ENCODE data around the gene GRM8.

Gene GRM8

DNA sequence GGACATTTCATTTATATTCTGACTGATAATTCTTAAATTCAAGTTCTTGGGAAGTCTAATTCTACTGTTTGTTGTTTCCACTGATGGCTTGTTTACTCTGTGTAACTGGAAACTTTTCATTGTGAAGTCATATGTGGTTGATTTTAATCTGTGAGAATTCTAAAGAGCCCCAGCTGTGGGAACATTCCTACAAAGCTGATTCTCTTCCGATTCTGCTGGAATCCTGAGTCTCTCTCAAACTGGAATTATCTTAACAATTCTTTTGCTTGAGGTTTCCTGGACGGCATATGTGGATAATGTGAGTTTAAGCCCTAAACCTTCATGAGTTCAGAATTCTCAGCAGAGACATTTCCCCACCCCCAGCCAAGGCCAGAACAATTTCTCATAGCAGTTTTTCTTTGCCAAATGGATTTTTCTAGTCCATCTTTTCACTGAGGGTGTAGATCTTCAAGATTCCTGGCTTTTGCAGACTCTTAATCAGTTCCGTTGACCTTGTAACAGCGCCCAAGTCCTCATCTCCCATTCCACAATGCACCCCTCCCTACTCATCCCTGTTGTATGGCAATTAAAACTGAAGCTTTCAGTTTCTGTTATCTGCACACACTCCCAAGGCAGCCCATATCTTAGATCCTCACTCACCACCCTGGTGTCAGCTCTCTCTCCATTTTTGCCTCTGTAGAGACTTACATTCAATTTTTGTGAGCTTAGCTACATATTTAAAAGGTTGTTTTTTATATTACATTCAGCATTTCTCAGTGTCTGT, 37.6 kb downstream of the GRM8 start:
- Histone ChIP-seq H3K36me3 (replicated peaks; ENCODE audit: insufficient read depth, low read length) (no peaks in the 10 kb centered on the region), H3K4me3 (ENCODE audit: low read length) (no peak overlapping the region), H3K27me3 (replicated peaks; ENCODE audit: insufficient read depth, low read length) (no peaks in the 10 kb centered on the region), H3F3A (ENCODE audit: insufficient read depth, low read length) (no peaks in the 10 kb centered on the region), H3K27ac (ENCODE audit: low read length) (no peak overlapping the region), H4K20me1 (ENCODE audit: insufficient read depth, low read length) (no peaks in the 10 kb centered on the region), H2AFZ (ENCODE audit: low read length) (no peak overlapping the region), H3K9me3 (replicated peaks; ENCODE audit: insufficient read depth, low read length) (no peaks in the 10 kb centered on the region), H3K4me1 (ENCODE audit: low read length) (no peaks in the 10 kb centered on the region), H3K4me2 (ENCODE audit: low read depth, low read length) (no peak overlapping the region), H3K9ac (ENCODE audit: low read length) (no peak overlapping the region), H3K79me2 (ENCODE audit: low read length) (no peaks in the 10 kb centered on the region), H3K9me2 (replicated peaks; ENCODE audit: insufficient read depth, low read length) (no peaks in the 10 kb centered on the region)
- no peak for DNase-seq
- TF ChIP-seq EZH2 (optimal IDR thresholded peaks at IDR 0.05; ENCODE audit: low read depth, low read length) (no peak), EZH2phosphoT487 (IDR thresholded peaks at IDR 0.05; ENCODE audit: low read length) (no peak)
- TF ChIP-seq, protein P1, sequence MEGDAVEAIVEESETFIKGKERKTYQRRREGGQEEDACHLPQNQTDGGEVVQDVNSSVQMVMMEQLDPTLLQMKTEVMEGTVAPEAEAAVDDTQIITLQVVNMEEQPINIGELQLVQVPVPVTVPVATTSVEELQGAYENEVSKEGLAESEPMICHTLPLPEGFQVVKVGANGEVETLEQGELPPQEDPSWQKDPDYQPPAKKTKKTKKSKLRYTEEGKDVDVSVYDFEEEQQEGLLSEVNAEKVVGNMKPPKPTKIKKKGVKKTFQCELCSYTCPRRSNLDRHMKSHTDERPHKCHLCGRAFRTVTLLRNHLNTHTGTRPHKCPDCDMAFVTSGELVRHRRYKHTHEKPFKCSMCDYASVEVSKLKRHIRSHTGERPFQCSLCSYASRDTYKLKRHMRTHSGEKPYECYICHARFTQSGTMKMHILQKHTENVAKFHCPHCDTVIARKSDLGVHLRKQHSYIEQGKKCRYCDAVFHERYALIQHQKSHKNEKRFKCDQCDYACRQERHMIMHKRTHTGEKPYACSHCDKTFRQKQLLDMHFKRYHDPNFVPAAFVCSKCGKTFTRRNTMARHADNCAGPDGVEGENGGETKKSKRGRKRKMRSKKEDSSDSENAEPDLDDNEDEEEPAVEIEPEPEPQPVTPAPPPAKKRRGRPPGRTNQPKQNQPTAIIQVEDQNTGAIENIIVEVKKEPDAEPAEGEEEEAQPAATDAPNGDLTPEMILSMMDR (IDR thresholded peaks at IDR 0.05; ENCODE audit: low read length): no peak

DNA sequence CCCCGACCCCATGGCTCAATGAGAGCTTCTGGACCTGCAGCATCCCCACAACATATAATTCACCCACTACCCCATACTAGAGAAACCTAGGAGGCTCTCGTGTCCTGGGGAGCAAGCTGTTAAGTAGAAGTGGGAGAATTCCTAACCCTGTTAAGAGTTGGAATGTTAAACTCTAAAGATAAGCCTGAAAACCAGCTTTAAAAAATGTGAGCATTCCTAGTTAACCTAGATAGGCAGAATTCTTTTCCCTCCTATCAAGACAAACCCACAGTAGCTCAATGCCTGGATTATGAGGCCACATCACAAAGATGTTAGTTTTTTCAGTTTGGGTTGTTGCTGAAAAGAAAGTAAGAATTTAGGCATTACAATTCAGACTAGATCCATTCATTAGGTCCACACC, 42.9 kb downstream of the GRM8 start:
- no peaks in the 10 kb centered on the region for H3K27me3 ChIP-seq (replicated peaks; ENCODE audit: insufficient read depth, low read length)
- no peaks in the 10 kb centered on the region for H3K36me3 ChIP-seq (replicated peaks; ENCODE audit: insufficient read depth, low read length)
- no peaks in the 10 kb centered on the region for H3K9me3 ChIP-seq (replicated peaks; ENCODE audit: insufficient read depth, low read length)
- H2AFZ ChIP-seq (ENCODE audit: low read length): no peak overlapping the region
- H3K79me2 ChIP-seq (ENCODE audit: low read length): no peaks in the 10 kb centered on the region
- TF ChIP-seq, protein P1 (IDR thresholded peaks at IDR 0.05; ENCODE audit: low read length): no peak
- TF ChIP-seq EZH2 (optimal IDR thresholded peaks at IDR 0.05; ENCODE audit: low read depth, low read length) (no peak), EZH2phosphoT487 (IDR thresholded peaks at IDR 0.05; ENCODE audit: low read length) (no peak)
- H3K4me2 ChIP-seq (ENCODE audit: low read depth, low read length): no peak overlapping the region
- H3K27ac ChIP-seq (ENCODE audit: low read length): no peak overlapping the region
- DNase-seq: no peak
- no peaks in the 10 kb centered on the region for H4K20me1 ChIP-seq (ENCODE audit: insufficient read depth, low read length)
- H3K9me2 ChIP-seq (replicated peaks; ENCODE audit: insufficient read depth, low read length): no peaks in the 10 kb centered on the region
- H3K4me1 ChIP-seq (ENCODE audit: low read length): no peaks in the 10 kb centered on the region
- H3K4me3 ChIP-seq (ENCODE audit: low read length): no peak overlapping the region
- no peaks in the 10 kb centered on the region for H3F3A ChIP-seq (ENCODE audit: insufficient read depth, low read length)
- H3K9ac ChIP-seq (ENCODE audit: low read length): no peak overlapping the region

DNA sequence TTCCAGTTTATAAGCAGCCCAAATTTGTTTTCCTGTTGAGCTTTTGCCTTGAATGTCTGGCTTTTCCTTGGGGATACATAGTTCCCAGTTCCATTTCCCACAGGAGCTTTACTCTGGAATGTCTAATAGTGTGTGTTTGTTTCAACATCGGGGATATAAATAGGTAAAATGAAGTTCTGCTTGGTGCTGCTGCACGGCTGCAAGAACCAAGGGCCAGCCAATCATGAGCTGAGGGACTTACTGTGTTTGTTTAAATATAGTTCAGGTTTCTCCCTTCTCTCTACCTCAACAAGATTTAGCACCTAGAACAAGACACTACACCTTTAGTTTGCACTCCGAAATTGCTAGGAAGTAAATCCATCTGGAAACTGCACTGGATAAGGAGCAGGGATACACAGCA, 43.9 kb downstream of the GRM8 start:
- no peaks in the 10 kb centered on the region for H4K20me1 ChIP-seq (ENCODE audit: insufficient read depth, low read length)
- no peak overlapping the region for H3K4me2 ChIP-seq (ENCODE audit: low read depth, low read length)
- H3F3A ChIP-seq (ENCODE audit: insufficient read depth, low read length): no peaks in the 10 kb centered on the region
- H3K36me3 ChIP-seq (replicated peaks; ENCODE audit: insufficient read depth, low read length): no peaks in the 10 kb centered on the region
- no peak for DNase-seq
- H3K9me3 ChIP-seq (replicated peaks; ENCODE audit: insufficient read depth, low read length): no peaks in the 10 kb centered on the region
- H3K9ac ChIP-seq (ENCODE audit: low read length): no peak overlapping the region
- no peaks in the 10 kb centered on the region for H3K27me3 ChIP-seq (replicated peaks; ENCODE audit: insufficient read depth, low read length)
- no peak overlapping the region for H2AFZ ChIP-seq (ENCODE audit: low read length)
- H3K79me2 ChIP-seq (ENCODE audit: low read length): no peaks in the 10 kb centered on the region
- no peaks in the 10 kb centered on the region for H3K4me1 ChIP-seq (ENCODE audit: low read length)
- TF ChIP-seq EZH2phosphoT487 (IDR thresholded peaks at IDR 0.05; ENCODE audit: low read length): no peak
- no peak for TF ChIP-seq EZH2 (optimal IDR thresholded peaks at IDR 0.05; ENCODE audit: low read depth, low read length)
- TF ChIP-seq, protein P1 (IDR thresholded peaks at IDR 0.05; ENCODE audit: low read length): no peak
- no peak overlapping the region for H3K4me3 ChIP-seq (ENCODE audit: low read length)
- no peaks in the 10 kb centered on the region for H3K9me2 ChIP-seq (replicated peaks; ENCODE audit: insufficient read depth, low read length)
- no peak overlapping the region for H3K27ac ChIP-seq (ENCODE audit: low read length)
